GM12874 (cell line): Measurements from ENCODE around the gene NPLOC4.

Experiments used
- CTCF ChIP-seq: IDR thresholded peaks from 2 replicates; pipeline ENCODE4 v1.5.1; 2011; ENCODE audit warnings: low read depth, mild to moderate bottlenecking, control low read depth, low read length, moderate library complexity; ENCODE audit not compliant: insufficient read depth

Gene NPLOC4

GRCh38 chr17:81551458-81552243 is 85.3 kb downstream of the NPLOC4 start:
- TF ChIP-seq CTCF, result no peak

GRCh38 chr17:81550830-81551457 is 86.0 kb downstream of the NPLOC4 start:
- TF ChIP-seq CTCF, result no peak

GRCh38 chr17:81550285-81550684 is 86.6 kb downstream of the NPLOC4 start:
- no peak for TF ChIP-seq CTCF

- TF ChIP-seq CTCF, result no peak
Measured at GRCh38 chr17:81549826-81550225, 87.1 kb downstream of the NPLOC4 start.

- no peak for TF ChIP-seq CTCF
Measured at GRCh38 chr17:81549031-81549557, 87.8 kb downstream of the NPLOC4 start.

- no peak for TF ChIP-seq CTCF
Measured at GRCh38 chr17:81547614-81547982, 89.3 kb downstream of the NPLOC4 start.

GRCh38 chr17:81546906-81547613 is 89.9 kb downstream of the NPLOC4 start:
- TF ChIP-seq CTCF, result no peak
